OCI-LY7 (cell line): ENCODE measurements around the gene BMS1. TPM values are rescaled to one million over a fixed set of nuclear protein-coding genes. Genes with fewer than 3 reads are reported as not detected.
"Not testable (repeated sequence)": the region's sequence is repeated elsewhere in the genome, so short reads cannot be mapped to it uniquely, and the experiment has no call there.

Source experiments
- BruUV-seq: library from RNA; stranded (reverse); fragments of 400-500 nt; replicated peaks from 2 replicates; lab custom pipeline; 2021; lab: Mats Ljungman, UMichigan
- CTCF ChIA-PET: fragments of 300-600 bp; sonication (Branson Sonifier 250); formaldehyde crosslinking; loops from one replicate; lab custom pipeline; 2022; ENCODE audit warnings: antibody characterized with exemption; ENCODE audit not compliant: unreplicated experiment; lab: Charles Lee
- POLR2A ChIA-PET: fragments of 300-600 bp; sonication (Branson Sonifier 250); formaldehyde crosslinking; loops from one replicate; lab custom pipeline; 2022; ENCODE audit warnings: antibody characterized with exemption; lab: Charles Lee
- DNase-seq: peaks from one replicate; pipeline ENCODE4 v3.0.0-alpha.2; 2015; ENCODE audit warnings: low spot score
- H2AFZ ChIP-seq: fragments of 200-600 bp; sonication (generic), shearing (Covaris generic); 2 replicates; pipeline ENCODE4 v1.6.1; 2014; ENCODE audit warnings: mild to moderate bottlenecking, antibody characterized with exemption, low read length, moderate library complexity
- H3K27ac ChIP-seq: fragments of 200-600 bp; sonication (generic); 2 replicates; pipeline ENCODE4 v1.5.1; 2014; ENCODE audit warnings: mixed run types, low read depth, mild to moderate bottlenecking, moderate library complexity, low read length, inconsistent platforms; ENCODE audit not compliant: poor library complexity, severe bottlenecking
- H3K36me3 ChIP-seq: fragments of 200-600 bp; sonication (generic); 2 replicates; pipeline ENCODE4 v1.6.1; 2014; ENCODE audit warnings: mild to moderate bottlenecking, antibody characterized with exemption, low read length, moderate library complexity, mixed read lengths; ENCODE audit not compliant: insufficient read depth
- H3K4me1 ChIP-seq: fragments of 200-600 bp; sonication (generic); 2 replicates; pipeline ENCODE4 v1.5.1; 2014; ENCODE audit warnings: mild to moderate bottlenecking, low read length; ENCODE audit not compliant: insufficient read depth, poor library complexity, severe bottlenecking
- H3K4me2 ChIP-seq: fragments of 200-600 bp; sonication (generic); 2 replicates; pipeline ENCODE4 v1.6.1; 2014; ENCODE audit warnings: mild to moderate bottlenecking, low read length
- H3K4me3 ChIP-seq: fragments of 200-600 bp; sonication (generic); 2 replicates; pipeline ENCODE4 v1.5.1; 2014; ENCODE audit warnings: mild to moderate bottlenecking, low read depth, low read length; ENCODE audit not compliant: poor library complexity, severe bottlenecking
- H3K79me2 ChIP-seq: fragments of 200-600 bp; sonication (generic); 2 replicates; pipeline ENCODE4 v1.6.1; 2016; ENCODE audit warnings: low read depth, mild to moderate bottlenecking, low read length, moderate library complexity, mixed read lengths; ENCODE audit not compliant: insufficient read depth
- H3K9me2 ChIP-seq: fragments of 200-600 bp; sonication (generic); 2 replicates; pipeline ENCODE4 v1.6.1; 2016; ENCODE audit warnings: mild to moderate bottlenecking, low read length, mixed read lengths; ENCODE audit not compliant: insufficient read depth
- H3K9me3 ChIP-seq: fragments of 200-600 bp; sonication (generic); 2 replicates; pipeline ENCODE4 v1.6.1; 2014; ENCODE audit warnings: mild to moderate bottlenecking, mixed run types, low read length, mixed read lengths
- H4K20me1 ChIP-seq: fragments of 200-600 bp; sonication (generic); 2 replicates; pipeline ENCODE4 v1.6.1; 2014; ENCODE audit warnings: mild to moderate bottlenecking, antibody characterized with exemption, low read length, moderate library complexity, mixed read lengths; ENCODE audit not compliant: insufficient read depth
- EZH2phosphoT487 ChIP-seq: fragments of 200-600 bp; sonication (generic); IDR thresholded peaks from 2 replicates; pipeline ENCODE4 v1.6.1; 2018; ENCODE audit warnings: low read depth, borderline replicate concordance, mild to moderate bottlenecking, mixed run types, antibody characterized with exemption, low read length, moderate library complexity, mixed read lengths
- intact Hi-C: fragments of 100-400 bp; cut with micrococcal nuclease; formaldehyde crosslinking; loops from one replicate; pipeline ENCODE4 v1.10.0; 2022; ENCODE audit not compliant: unreplicated experiment
- total RNA-seq, 2 experiments: library from RNA; depleted of rRNA in 1 of 2; stranded (reverse); fragments of >200 nt in 1 of 2; shearing (Covaris generic) in 1 of 2; gene quantifications; 2 replicates each; pipeline ENCODE4 v1.2.3, GENCODE V29; 2014 to 2022
- TF ChIP-seq, protein P1 (sequence below): fragments of 200-600 bp; sonication (generic); conservative IDR thresholded peaks from 2 replicates; pipeline ENCODE4 v1.5.1; 2014; ENCODE audit warnings: mild to moderate bottlenecking, antibody characterized with exemption, low read length, moderate library complexity, mixed read lengths

The BMS1 gene
- total RNA-seq, 2 experiments from 2014 or later: 14.9 to 20.2 TPM

DNA sequence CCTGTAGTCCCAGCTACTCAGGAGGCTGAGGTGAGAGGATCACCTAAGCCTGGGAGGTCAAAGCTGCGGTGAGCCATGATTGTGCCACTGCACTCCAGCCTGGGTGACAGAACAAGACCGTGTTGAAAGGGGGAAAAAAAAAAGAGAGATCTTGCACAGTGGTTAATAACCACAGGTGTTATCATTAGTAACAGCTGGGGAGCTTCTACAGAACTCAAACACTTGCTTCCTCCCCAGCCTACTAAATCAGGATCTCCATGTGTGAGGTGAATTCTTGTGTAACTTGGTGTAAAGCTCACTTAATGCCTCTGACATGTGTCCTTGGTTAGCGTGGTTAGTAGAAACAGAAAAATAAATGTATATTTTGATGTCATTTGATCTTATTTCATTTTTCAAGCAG, 43.9 kb upstream of the BMS1 start:
- no peaks in the 10 kb centered on the region for H3K9me2 ChIP-seq
- BruUV-seq: no TSS peak
- H3K36me3 ChIP-seq: no peaks in the 10 kb centered on the region
- intact Hi-C loops: no loop called here
- no peaks in the 10 kb centered on the region for H3K4me1 ChIP-seq
- no peaks in the 10 kb centered on the region for H3K9me3 ChIP-seq
- TF ChIP-seq, protein P1, sequence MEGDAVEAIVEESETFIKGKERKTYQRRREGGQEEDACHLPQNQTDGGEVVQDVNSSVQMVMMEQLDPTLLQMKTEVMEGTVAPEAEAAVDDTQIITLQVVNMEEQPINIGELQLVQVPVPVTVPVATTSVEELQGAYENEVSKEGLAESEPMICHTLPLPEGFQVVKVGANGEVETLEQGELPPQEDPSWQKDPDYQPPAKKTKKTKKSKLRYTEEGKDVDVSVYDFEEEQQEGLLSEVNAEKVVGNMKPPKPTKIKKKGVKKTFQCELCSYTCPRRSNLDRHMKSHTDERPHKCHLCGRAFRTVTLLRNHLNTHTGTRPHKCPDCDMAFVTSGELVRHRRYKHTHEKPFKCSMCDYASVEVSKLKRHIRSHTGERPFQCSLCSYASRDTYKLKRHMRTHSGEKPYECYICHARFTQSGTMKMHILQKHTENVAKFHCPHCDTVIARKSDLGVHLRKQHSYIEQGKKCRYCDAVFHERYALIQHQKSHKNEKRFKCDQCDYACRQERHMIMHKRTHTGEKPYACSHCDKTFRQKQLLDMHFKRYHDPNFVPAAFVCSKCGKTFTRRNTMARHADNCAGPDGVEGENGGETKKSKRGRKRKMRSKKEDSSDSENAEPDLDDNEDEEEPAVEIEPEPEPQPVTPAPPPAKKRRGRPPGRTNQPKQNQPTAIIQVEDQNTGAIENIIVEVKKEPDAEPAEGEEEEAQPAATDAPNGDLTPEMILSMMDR: no peak
- no peaks in the 10 kb centered on the region for H4K20me1 ChIP-seq
- ChIA-PET POLR2A (no interaction called here), CTCF (no interaction called here)
- H2AFZ ChIP-seq: no peak overlapping the region
- DNase-seq: no peak
- H3K4me3 ChIP-seq: no peak overlapping the region
- H3K27ac ChIP-seq: no peak overlapping the region
- no peak overlapping the region for H3K4me2 ChIP-seq
- no peaks in the 10 kb centered on the region for H3K79me2 ChIP-seq

DNA sequence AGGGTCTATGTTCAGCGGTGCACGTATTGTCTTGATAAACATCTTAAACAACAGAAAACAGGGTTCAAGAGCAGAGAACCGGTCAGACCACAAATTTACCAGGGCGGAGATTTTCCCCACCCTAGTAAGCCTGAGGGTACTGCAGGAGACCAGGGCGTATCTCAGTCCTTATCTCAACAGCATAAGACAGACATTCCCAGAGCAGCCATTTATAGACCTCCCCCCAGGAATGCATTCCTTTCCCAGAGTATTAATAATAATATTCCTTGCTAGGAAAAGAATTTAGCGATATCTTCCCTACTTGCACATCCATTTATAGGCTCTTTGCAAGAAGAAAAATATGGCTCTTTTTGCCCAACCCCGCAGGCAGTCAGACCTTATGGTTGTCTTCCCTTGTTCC, 41.1 kb upstream of the BMS1 start:
- H2AFZ ChIP-seq, H3K4me3 ChIP-seq, POLR2A ChIA-PET, H3K27ac ChIP-seq, H3K9me2 ChIP-seq, H3K9me3 ChIP-seq, BruUV-seq, CTCF ChIA-PET, H3K4me1 ChIP-seq, H4K20me1 ChIP-seq, DNase-seq, intact Hi-C loops, H3K4me2 ChIP-seq, H3K79me2 ChIP-seq, H3K36me3 ChIP-seq: not testable (repeated sequence)

DNA sequence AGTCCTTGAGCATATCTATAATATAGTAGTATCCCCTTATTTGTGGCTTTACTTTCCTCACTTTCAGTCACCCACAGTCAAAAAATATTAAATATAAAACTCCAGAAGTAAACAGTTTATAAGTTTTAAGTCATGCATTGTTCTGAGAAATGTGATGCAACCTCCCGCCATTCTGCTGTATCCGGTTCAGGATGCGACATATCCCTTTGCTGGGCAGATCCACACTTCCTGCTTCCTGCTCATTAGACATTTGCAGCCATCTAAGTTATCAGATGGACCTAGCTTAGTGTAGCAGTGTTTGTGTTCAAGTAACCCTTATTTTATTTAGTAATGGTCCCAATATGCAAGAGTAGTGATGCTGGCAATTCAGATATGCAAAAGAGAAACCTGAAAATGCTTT, 38.9 kb upstream of the BMS1 start:
- Histone ChIP-seq H3K27ac (no peak overlapping the region), H3K9me3 (no peaks in the 10 kb centered on the region), H3K4me1 (no peaks in the 10 kb centered on the region), H3K4me3 (no peak overlapping the region), H3K4me2 (no peak overlapping the region), H3K79me2 (no peaks in the 10 kb centered on the region), H4K20me1 (no peaks in the 10 kb centered on the region), H3K9me2 (no peaks in the 10 kb centered on the region), H3K36me3 (no peaks in the 10 kb centered on the region), H2AFZ (no peak overlapping the region)
- no TSS peak for BruUV-seq
- ChIA-PET CTCF (no interaction called here), POLR2A (no interaction called here)
- intact Hi-C loops: no loop called here
- no peak for TF ChIP-seq EZH2phosphoT487
- TF ChIP-seq, protein P1: no peak
- DNase-seq: no peak
